ENCODE data around the gene EMP3. TPM values are rescaled to one million over a fixed set of nuclear protein-coding genes. Genes with fewer than 3 reads are reported as not detected.

EMP3 gene
- total RNA-seq, 3 donors from 2014 or later (not counting 1 experiment from before 2014, with no cell fraction given), result 284 to 342 (median 334) TPM

DNA sequence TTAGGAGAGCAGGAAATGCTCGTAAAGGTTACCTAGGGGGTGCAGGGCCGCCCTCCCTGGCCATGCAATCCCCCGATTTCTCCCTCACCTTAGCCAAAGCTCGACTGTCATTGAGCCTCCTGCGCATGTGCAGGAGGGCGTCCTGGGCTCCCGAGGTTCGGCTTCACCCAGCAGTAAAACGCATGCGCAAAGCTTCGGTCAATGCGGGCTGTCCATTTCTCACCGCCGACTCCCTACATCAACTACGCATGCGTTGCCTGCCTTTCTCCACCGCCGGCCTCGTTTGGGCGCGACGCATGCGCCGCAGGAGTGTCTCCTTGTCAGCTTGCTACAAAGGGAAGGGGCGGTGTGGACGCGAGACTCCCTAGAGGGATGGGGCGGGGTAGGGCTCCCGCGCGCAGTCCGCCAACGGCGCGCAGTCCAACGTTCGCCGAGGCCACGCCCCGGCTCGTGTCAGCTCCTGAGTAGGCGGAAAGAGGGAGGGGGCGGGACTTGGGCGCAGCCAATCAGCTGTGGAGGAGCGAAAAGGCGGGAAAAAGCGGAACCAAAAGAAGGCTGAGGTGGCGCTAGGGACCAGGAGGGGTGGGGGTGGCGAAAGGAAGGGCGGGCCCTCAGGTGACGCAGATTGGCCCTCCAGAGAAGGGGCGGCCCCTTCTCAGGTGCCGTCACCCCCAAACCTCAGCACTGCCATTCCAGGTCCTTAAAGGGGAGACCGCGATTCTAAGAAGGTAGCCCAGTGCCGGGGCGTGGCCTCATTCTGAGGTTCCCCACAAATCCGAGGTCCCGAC is 38.7 kb downstream of the EMP3 start, which contains the start of the genes SYNGR4 and TMEM143:
SYNGR4 (plus strand) TSS at position 558 of the 788 bp plus-strand sequence. CDS start 1,476 bp downstream, outside the sequence.
TMEM143 (minus strand) TSS at position 131 of the 788 bp plus-strand sequence; CDS start at position 111, 20 bp downstream.
- WGBS (ENCODE audit: insufficient coverage), result under 1% methylated on average over 59 of the region's 59 CpGs
- ATAC-seq, result peak; percentile 88 to 97 (median 88)

DNA sequence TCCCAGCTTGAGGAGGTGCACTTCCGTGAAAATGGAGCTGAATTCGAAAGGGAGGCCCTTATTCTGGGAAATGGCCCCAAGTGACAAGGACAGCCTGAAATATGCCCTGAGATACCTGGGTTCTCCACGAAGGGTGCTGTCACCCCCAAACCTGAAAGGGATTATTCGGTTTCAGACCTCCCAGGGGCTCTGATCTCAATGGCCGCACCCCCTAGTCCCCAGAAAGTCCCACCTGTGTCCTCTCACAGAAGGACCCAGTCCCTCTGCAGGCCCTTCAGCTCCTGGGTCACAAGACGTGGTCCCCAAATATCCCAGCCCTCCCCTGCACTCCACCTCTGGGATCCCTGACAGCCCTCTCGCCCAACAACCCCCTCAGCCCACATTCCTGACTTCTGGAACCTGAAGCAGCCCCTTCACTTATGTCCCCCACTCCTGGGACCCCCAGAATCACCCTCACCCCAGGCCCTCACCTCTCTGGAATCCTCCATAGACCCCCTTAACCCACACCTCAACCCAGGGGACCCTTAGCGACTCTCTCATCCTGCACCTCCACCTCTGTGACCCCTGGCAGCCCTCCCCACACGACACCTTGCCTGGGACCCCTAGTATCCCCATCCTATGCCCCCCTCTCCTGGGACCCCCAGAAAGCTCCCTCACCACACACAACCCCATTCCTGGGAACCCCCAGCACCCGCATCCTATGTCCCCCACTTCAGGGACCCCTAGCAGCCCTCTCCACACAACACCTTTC is 39.4 kb downstream of the EMP3 start:
- no peaks in the 10 kb centered on the region for H3K9me3 Mint-ChIP-seq
- intact Hi-C loops (cut with micrococcal nuclease), result loop anchor here (1.0 to 5.0 kb wide), 3 partner anchors 26 to 42 kb away; partner anchors contain the start of gene KDELR1
- H3K4me3 ChIP-seq (ENCODE audit: low read length), result peak overlapping the region; percentile 55
- H3K36me3 Mint-ChIP-seq, result no peaks in the 10 kb centered on the region
- H3K27ac ChIP-seq (ENCODE audit: low read length), result peak overlapping the region; percentile 94
- H3K36me3 ChIP-seq (ENCODE audit: control insufficient read depth, insufficient read depth, low read length), result no peaks in the 10 kb centered on the region
- 56% methylated on average over 9 of the region's 10 CpGs for WGBS (ENCODE audit: insufficient coverage)
- peak overlapping the region; percentile 90 for H3K4me3 Mint-ChIP-seq
- no peaks in the 10 kb centered on the region for H3K27me3 Mint-ChIP-seq (ENCODE audit: low read depth in 2 of 2)
- TF ChIP-seq, protein P1, sequence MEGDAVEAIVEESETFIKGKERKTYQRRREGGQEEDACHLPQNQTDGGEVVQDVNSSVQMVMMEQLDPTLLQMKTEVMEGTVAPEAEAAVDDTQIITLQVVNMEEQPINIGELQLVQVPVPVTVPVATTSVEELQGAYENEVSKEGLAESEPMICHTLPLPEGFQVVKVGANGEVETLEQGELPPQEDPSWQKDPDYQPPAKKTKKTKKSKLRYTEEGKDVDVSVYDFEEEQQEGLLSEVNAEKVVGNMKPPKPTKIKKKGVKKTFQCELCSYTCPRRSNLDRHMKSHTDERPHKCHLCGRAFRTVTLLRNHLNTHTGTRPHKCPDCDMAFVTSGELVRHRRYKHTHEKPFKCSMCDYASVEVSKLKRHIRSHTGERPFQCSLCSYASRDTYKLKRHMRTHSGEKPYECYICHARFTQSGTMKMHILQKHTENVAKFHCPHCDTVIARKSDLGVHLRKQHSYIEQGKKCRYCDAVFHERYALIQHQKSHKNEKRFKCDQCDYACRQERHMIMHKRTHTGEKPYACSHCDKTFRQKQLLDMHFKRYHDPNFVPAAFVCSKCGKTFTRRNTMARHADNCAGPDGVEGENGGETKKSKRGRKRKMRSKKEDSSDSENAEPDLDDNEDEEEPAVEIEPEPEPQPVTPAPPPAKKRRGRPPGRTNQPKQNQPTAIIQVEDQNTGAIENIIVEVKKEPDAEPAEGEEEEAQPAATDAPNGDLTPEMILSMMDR (IDR thresholded peaks at IDR 0.05), result no peak
- H3K4me1 ChIP-seq (ENCODE audit: control insufficient read depth, insufficient read depth, low read length), result peaks cover 18% of the 10 kb centered on the region
- H3K27me3 ChIP-seq (ENCODE audit: control insufficient read depth, insufficient read depth, low read length), result no peaks in the 10 kb centered on the region
- DNase-seq (no peak), ATAC-seq (no peak)
- peak overlapping the region; percentile 90 to 99 for H3K27ac Mint-ChIP-seq
- H3K4me1 Mint-ChIP-seq, result peaks cover 14 to 23% of the 10 kb centered on the region in 2 donors
- H3K9me3 ChIP-seq (ENCODE audit: control insufficient read depth, insufficient read depth, low read length), result no peaks in the 10 kb centered on the region

More for the DNA sequence above, 38.7 kb downstream of the EMP3 start, which contains the start of the genes SYNGR4 and TMEM143:
- peak; percentile 93 to 100 for DNase-seq
- H3K36me3 Mint-ChIP-seq, result no peaks in the 10 kb centered on the region
- Histone ChIP-seq H3K4me1 (ENCODE audit: control insufficient read depth, insufficient read depth, low read length) (peaks cover 18% of the 10 kb centered on the region), H3K27me3 (ENCODE audit: control insufficient read depth, insufficient read depth, low read length) (no peaks in the 10 kb centered on the region), H3K4me3 (ENCODE audit: low read length) (peak within 1 kb of the TSS; percentile 55), H3K27ac (ENCODE audit: low read length) (peak within 1 kb of the TSS; percentile 94), H3K9me3 (ENCODE audit: control insufficient read depth, insufficient read depth, low read length) (no peaks in the 10 kb centered on the region), H3K36me3 (ENCODE audit: control insufficient read depth, insufficient read depth, low read length) (no peaks in the 10 kb centered on the region)
- peaks cover 14 to 23% of the 10 kb centered on the region in 2 donors for H3K4me1 Mint-ChIP-seq
- H3K27ac Mint-ChIP-seq, result peak within 1 kb of the TSS; percentile 90 to 99
- TF ChIP-seq, protein P1 (IDR thresholded peaks at IDR 0.05), result no peak
- no peaks in the 10 kb centered on the region for H3K27me3 Mint-ChIP-seq (ENCODE audit: low read depth in 2 of 2)
- no peaks in the 10 kb centered on the region for H3K9me3 Mint-ChIP-seq
- peak within 1 kb of the TSS; percentile 90 for H3K4me3 Mint-ChIP-seq
- intact Hi-C loops (cut with micrococcal nuclease), result loop anchor here (1.0 to 5.0 kb wide), 5 partner anchors 27 to 55 kb away; partner anchors contain the start of gene KDELR1

DNA sequence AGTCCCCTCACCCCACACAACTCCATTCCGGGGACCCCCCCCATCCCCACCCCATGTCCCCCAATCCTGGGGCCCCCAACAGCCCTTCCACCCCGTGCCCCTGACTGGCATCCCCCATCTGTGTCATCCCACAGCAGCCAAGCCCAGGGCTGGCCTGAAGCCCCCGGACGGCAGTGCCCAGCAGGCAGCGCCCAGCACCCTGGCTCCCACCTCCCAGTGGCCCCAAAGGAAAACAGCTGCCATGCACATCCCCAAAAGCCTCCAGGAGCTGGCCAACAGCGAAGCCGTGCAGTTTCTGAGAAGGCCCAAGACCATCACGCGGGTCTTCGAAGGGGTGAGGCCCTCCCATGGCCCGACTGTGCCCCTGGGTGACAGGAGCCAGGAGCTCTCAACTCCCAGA is 40.2 kb downstream of the EMP3 start:
- Histone ChIP-seq H3K27ac (ENCODE audit: low read length) (no peak overlapping the region), H3K4me3 (ENCODE audit: low read length) (no peak overlapping the region), H3K4me1 (ENCODE audit: control insufficient read depth, insufficient read depth, low read length) (peaks cover 18% of the 10 kb centered on the region), H3K27me3 (ENCODE audit: control insufficient read depth, insufficient read depth, low read length) (no peaks in the 10 kb centered on the region), H3K9me3 (ENCODE audit: control insufficient read depth, insufficient read depth, low read length) (no peaks in the 10 kb centered on the region), H3K36me3 (ENCODE audit: control insufficient read depth, insufficient read depth, low read length) (no peaks in the 10 kb centered on the region)
- Mint-ChIP-seq H3K4me3 (no peak overlapping the region), H3K9me3 (no peaks in the 10 kb centered on the region), H3K4me1 (peaks cover 14 to 23% of the 10 kb centered on the region in 2 donors), H3K27me3 (ENCODE audit: low read depth in 2 of 2) (no peaks in the 10 kb centered on the region), H3K27ac (peak overlapping the region in 1 of 2 donors; percentile 99), H3K36me3 (no peaks in the 10 kb centered on the region)
- 97% methylated on average over 11 of the region's 11 CpGs for WGBS (ENCODE audit: insufficient coverage)
- DNase-seq (no peak), ATAC-seq (no peak)
- TF ChIP-seq, protein P1 (IDR thresholded peaks at IDR 0.05), result no peak
- intact Hi-C loops (cut with micrococcal nuclease), result loop anchor here (2.0 kb wide), 1 partner anchor 25 kb away; the partner anchor contains the start of gene KDELR1
